Right forelimb (tissue), 1 donor: ENCODE results near the gene EXD3.
"Not testable (repeated sequence)": the region's sequence is repeated elsewhere in the genome, so short reads cannot be mapped to it uniquely, and the experiment has no call there.

ENCODE experiments used
- DNase-seq: peaks from one replicate; pipeline ENCODE4 v3.0.0-alpha.2; 2018

EXD3 gene

GRCh38 chr9:137327641-137328550 is 95.1 kb downstream of the EXD3 start:
- DNase-seq = not testable (repeated sequence)

DNA sequence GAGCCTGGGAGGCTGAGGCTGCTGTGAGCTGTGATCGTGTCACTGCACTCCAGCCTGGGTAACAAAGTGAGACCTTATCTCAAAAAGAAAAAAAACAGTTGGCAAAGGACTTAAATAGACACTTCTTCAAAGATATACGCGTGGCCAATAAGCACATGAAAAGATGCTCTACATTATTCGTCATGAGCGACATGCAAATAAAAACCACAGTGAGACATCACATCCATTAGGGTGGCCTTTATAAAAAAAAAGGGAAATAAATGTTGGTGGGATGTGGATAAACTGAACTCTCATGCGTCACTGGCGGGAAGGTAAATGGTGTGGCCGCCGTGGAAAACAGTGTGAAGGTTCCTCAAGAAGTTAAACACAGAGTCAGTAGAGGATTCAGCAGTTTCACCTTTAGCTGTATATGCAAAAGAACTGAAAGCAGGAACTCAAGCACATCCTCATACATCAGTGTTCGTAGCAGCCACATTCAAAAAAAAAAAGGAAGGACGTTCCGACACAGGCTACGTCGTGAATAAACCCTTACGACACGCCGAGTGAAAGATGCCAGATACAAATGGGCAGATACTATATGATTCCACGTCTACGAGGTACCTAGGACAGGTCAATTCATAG is 96.4 kb downstream of the EXD3 start:
- no peak for DNase-seq

DNA sequence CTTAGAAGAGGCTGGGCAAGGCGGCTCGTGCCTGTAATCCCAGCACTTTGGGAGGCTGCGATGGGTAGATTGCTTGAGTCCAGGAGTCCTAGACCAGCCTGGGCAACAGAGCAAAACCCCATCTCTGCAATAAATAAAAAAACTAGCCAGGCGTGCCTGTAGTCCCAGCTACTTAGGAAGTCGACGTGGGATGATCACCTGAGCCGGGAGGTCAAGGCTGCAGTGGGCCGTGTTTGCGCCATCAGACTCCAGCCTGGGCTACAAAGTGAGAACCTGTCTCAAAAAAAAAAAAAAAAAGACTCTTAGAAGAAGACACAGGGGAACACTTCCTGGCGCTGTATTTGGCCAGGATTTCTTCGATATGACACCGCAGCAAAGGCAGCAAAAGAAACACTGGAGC is 97.2 kb downstream of the EXD3 start:
- no peak for DNase-seq

GRCh38 chr9:137325124-137325523 is 97.8 kb downstream of the EXD3 start:
- DNase-seq = no peak

DNA sequence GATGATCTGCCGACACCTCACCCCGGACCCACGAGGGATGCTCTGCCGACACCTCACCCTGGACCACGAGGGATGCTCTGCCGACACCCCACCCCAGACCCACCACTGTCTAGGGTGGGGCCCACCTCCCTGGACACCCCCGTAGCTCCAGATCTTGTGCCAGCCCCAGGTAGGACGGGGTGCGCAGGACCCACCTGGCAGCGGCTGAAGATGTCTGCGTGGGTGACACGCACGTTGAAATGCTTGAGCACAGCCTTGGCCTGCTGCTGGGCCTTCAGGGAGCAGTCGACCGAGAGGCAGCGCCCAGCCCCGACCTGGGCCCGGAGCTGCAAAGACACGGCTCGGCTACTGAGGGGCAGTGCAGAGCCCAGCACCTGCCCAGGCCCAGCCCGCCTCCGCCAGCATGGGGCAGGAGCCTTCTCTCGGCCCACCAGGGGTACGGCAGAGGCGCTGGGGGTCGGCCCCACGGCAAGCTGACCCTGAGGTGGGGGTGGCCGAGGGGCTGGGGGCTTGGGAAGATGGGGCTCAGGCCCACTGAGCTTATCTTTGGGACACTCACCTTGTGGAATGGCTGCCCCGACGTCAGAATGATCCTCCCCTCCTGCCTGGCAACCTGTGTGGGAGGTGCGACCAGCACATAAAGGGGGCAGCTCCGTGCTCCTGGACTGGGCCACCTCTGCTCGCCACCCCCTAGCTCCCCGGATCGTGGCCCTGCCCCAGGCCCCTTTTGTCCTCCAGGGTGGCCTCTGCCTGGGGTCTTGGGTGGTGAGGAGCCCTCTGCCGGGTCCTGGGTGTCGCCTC is 99.2 kb downstream of the EXD3 start:
- no peak for DNase-seq

DNA sequence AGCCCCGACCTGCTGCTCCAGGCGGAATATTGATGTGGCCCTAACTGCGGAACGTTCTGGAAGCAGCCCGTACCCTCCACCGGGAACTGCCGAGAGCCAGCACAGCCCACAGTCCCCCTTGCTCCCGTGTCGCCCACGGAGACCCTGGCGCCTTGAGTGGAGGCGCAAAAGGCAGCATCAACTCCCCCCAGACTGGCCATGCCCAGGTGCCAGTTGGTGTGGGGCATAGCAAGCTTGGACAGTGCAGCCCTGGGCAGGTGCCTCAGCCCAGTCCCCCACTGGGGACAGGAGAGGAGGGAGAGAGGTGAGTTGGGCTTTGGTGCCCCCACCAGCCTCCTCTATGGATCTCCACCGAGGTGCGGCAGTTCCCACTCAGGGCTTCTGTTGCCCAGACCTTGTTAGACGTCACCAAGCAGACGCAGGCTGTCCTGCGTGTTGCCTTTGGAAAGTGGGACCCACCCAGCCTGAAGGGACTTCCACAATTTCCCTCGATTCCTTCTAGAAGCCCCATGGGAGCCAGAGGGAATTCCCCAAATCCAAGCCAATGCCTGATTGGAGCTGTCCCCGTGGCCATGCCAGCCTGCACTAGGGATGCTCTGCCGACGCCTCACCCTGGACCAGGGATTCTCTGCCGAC is 101.1 kb downstream of the EXD3 start:
- no peak for DNase-seq

DNA sequence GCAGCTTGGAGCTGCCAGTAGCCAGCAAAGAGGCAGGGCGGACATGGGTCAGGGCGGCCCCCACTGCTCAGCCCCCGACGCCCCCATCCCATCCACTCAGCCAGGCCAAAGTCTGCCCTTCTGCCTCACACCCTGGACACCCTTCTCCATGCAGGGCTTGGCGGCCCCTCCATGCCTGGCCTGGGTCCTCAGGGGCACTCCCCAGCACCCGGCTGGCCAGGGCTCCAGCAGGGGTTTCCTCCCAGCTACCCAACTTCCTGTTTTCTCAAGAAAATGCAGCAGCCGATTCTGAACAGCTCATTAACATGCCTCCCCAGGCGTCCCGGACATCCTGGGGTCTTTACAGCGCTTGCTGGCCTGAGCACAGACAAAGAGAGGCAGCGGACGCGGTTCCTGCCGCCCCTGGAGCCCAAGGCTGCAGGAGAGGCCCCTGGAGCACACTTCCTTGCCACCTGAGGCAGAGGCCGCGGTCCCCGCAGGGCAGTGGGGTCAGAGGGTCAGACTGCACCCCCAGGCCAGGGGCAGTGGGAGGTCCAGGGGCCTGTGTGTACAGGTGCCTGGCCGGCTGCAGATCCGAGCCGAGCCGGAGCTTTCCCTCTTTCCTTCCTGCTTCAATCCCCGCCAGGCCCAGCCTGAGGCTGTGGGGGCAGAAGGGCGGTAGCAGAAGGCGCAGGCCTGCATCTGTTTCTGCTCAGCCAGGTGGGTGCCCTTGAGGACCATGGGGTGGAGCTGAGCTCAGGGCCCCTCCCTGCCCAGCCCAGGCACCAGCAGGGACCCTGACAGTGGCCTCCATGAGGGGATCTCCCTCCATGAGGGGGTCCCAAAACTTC is 102.2 kb downstream of the EXD3 start:
- peak; percentile 41 for DNase-seq

DNA sequence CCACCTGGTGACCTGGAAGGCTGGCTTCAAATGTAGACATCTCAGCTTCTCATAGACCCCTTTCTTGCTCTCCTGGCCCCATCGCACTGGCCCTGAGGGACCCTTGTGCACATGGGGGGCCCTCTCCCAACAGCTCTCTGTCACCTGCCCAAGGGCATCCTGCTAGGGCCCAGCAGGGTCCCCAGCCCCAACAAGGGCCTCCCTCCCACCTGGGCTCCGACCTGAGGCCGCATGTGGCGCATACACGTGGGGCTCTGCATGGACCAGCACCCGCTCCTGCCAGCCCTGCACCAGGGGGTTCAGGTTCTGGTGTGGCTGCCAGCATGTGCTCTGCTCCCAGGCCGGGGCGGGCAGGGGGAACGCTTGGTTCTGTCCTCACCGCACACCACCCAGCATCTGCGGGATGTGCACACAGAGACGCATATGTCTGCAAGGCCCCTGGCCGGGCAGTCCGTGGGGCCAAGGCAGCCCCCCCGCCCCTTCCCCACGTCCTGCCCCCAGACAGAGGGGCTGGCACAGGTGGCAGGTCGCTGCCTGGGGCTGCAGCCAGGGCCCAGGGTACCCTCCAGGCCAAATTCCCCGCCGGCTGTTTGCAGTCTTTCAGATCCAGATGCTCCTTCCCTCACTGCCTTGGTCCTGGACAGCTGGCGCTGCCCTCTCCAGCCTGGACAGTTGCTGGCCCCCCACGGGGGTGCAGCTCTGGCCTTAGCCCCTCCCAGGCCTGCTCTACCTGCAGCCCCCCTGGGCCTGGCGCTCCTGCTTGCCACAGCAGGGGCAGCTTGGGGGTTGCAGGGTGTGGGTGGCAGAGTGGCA is 103.0 kb downstream of the EXD3 start:
- no peak for DNase-seq

DNA sequence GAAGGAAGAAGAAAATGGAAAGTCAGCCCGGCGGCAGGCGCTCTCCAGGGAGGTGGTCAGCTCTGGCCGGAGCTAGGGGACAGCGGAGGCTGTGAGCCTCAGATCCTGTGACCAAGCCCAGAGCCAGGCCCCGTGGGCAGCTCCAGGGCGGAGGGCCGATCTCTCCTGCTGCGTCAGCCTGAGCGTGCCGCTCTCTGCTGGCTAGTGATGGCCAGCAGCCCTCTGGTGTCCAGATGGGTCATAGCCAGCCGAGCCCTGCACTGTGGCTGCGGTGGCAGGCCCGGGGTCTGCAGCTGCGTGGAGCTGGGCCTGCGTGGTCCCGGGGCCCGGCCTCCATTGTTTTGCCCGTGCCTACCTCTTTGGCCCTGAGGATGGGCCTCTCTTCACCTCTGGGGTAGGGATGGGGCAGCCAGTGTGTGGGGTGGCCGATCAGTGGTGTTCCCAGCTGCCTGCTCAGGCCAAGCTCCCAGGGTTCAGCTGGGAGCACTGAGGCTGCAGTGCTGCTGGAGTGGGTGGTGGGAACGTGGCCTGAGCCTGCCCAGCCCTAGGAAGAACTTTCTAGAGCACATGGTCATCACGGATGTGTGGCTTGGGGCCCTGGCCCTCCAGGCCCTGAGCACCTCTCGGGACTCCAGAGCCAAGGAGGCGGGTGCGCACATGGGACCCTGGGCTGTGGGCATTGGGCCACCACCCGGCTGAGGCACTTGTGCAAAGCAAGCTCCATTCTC is 103.8 kb downstream of the EXD3 start:
- DNase-seq = no peak

DNA sequence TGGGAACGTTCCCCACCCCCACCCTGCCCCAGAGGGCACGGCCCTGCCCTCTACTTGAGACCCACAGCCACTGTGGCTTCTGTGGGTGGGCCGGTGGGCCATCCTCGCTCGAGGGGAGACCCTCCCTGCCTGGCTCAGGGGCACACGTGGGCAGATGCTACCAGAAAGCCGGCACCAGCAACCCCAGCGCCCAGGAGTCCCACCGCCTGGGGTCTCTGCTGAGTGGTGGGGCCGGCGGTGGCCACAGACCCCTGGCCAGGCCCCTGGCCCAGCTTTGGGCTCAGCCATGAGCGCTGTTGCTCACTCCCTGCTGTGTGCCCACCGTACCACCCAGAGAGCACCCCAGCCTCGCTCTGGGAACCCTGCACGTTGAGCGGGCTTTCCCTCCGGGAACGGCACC is 104.4 kb downstream of the EXD3 start:
- DNase-seq = peak; percentile 41

DNA sequence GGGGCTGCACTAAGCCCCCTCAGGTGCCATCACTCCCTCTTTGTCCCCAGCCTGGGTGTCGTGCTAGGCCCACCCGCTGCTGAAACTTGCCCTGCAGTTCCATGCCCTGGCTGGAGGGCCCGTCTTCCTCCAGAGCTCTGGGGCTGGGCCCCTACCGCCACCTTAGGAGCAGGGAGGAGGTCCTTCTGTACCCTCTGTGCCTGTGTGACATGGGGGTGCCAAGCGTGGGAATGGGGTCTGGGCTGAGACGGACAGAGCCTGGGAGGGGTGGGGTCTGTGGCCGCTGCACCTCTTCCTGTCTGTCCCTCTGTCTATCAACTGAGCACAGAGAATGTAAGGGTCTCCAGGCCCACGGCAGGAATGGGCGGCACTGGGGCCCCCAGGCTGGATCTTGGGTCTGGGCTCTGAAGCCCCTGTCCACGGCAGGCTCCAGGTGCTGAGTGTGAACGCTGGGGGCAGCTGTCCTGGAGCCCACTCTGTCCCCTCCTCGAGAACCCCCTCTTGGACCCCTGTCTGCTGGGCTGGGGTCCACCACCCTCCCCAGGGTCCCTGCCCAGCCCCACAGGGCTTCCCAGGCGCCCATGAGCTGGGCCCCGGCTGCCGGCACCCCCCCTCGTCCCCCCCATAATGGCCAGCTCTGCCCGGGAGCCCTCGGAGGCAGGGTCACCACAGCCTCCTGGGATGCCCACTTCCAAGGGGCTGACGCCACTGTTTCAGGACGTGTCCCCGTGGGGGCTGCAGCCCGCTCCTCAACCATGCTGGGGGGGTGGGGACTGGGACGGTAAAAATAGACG is 105.0 kb downstream of the EXD3 start:
- DNase-seq = no peak

DNA sequence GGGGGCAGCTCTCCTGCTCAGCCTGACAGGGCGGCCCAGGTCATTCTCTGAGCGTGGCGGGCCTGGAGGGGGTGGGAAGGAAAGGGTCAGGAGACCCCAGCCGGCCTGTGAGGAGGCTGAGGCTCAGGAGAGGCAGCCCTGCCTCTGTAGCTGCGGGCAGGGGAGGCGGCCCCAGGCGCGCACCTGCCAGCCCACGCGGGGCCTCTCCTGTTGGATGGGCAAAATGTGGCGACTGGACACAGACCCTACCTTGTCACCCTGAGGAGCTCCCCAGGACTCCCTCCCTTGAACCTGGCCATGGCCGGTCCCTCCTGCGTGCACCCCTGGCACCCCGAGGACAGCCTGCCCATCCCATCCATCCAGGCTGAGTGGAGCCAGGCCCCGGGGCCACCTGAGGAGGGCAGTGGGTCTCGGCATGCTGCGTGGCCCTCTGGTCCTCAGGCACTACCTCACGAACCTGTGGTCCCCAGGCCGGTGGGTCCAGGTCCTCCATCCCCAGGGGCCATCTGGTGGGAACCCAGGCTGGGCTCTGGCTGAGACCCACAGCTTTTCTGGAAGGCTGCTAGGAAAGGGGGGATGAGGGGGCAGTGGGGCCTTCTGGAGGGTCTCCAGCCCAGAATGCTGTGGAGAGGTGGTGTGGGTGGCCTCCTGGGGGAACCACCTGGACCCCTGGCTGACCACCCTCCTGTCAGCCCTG is 105.8 kb downstream of the EXD3 start:
- no peak for DNase-seq

- peak; percentile 63 for DNase-seq
These were observed 106.7 kb downstream of the EXD3 start for GRCh38 chr9:137316012-137316981.

DNA sequence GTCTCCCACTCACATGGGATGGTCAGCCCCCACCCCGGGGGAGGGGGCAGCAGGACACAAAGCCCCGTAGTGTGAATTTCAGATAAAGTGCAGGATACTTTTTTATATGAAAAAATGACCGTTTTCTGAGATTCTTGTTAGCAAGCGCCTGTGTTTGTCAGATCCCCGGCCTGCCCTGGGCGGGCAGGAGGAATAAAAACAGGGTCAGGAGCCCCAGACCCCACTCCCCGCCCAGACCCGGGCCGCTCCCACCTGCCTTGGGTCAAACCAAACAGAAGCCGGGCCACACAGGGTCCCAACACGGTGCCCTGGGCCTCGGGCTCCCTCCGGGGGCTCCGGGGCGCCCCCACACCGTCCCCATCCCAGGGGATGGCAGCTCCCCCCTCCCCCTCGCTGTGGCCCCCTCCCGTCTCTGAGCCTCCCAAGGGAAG is 107.4 kb downstream of the EXD3 start:
- peak; percentile 42 for DNase-seq

GRCh38 chr9:137314561-137315560 is 108.1 kb downstream of the EXD3 start:
- DNase-seq = peak; percentile 38

GRCh38 chr9:137313956-137314560 is 108.9 kb downstream of the EXD3 start:
- DNase-seq = no peak
